Uterus (tissue), 4 donors: ENCODE data around the gene ST8SIA2. TPM values are rescaled to one million over a fixed set of nuclear protein-coding genes. Genes with fewer than 3 reads are reported as not detected.

Experiments used
- DNase-seq, 2 donors: peaks; one replicate each; pipeline ENCODE4 v3.0.0-alpha.2; 2019 to 2020
- H3K27ac ChIP-seq, 2 donors: fragments of 200-600 bp; sonication (generic); 1 replicate in 1 of 2; 2 replicates in 1 of 2; pipeline ENCODE4 v1.5.1; 2016 to 2018
- H3K27me3 ChIP-seq, 2 donors: fragments of 200-600 bp; sonication (generic); one replicate each; pipeline ENCODE4 v1.5.1; 2018 to 2019; ENCODE audit warnings: control low read depth in 1 of 2
- H3K36me3 ChIP-seq, 2 donors: fragments of 200-600 bp; sonication (generic); one replicate each; pipeline ENCODE4 v1.5.1; 2019; ENCODE audit warnings: control low read depth in 1 of 2
- H3K4me1 ChIP-seq, 2 donors: fragments of 200-600 bp; sonication (generic); one replicate each; pipeline ENCODE4 v1.5.1; 2018 to 2019; ENCODE audit warnings: control low read depth in 1 of 2
- H3K4me3 ChIP-seq, 2 donors: fragments of 200-600 bp; sonication (generic); 1 replicate in 1 of 2; 2 replicates in 1 of 2; pipeline ENCODE4 v1.5.1; 2018 to 2019; ENCODE audit warnings: mild to moderate bottlenecking in 1 of 2
- H3K9me3 ChIP-seq, 2 donors: fragments of 200-600 bp; sonication (generic); one replicate each; pipeline ENCODE4 v1.5.1; 2019; ENCODE audit warnings: control low read depth in 1 of 2
- CTCF ChIP-seq, 4 experiments: fragments of 200-600 bp in 2 of 4; fragments of 450-650 bp in 2 of 4; sonication (generic) in 2 of 4; IDR thresholded peaks; one replicate each; pipeline ENCODE4 v1.5.1; 2016 to 2019; ENCODE audit warnings: antibody characterized with exemption in 4 of 4, mild to moderate bottlenecking in 2 of 4, moderate library complexity in 1 of 4
- POLR2A ChIP-seq, 2 donors: fragments of 450-650 bp; IDR thresholded peaks; one replicate each; pipeline ENCODE4 v1.6.1; 2016; ENCODE audit warnings: antibody characterized with exemption in 2 of 2, mild to moderate bottlenecking in 1 of 2, moderate library complexity in 1 of 2
- intact Hi-C: fragments of 100-400 bp; cut with DNase I; formaldehyde crosslinking; loops from one replicate; pipeline ENCODE4 v1.15.1; 2023; ENCODE audit warnings: low total_unique reads
- total RNA-seq, 4 donors: library from RNA; depleted of rRNA in 3 of 4; stranded (reverse); fragments of >200 nt in 3 of 4; gene quantifications; one replicate each; pipeline versions ENCODE4 v1.1.0 to v1.2.4, GENCODE V29; 2014 to 2023
- donor health status: DM: yes; HTN: yes; CAD: no.

ST8SIA2 gene
- total RNA-seq, 4 donors from 2014 or later, result 4.1 TPM; not detected in 3

GRCh38 chr15:92385096-92385495 is 8.6 kb upstream of the ST8SIA2 start:
- H3K4me1 ChIP-seq, result no peaks in the 10 kb centered on the region
- no peak overlapping the region for H3K4me3 ChIP-seq
- no peaks in the 10 kb centered on the region for H3K27me3 ChIP-seq
- no peak for DNase-seq
- no peaks in the 10 kb centered on the region for H3K9me3 ChIP-seq
- intact Hi-C loops, result no loop called here
- TF ChIP-seq CTCF (IDR thresholded peaks at IDR 0.05) (no peak), POLR2A (IDR thresholded peaks at IDR 0.05) (no peak)
- no peaks in the 10 kb centered on the region for H3K36me3 ChIP-seq
- H3K27ac ChIP-seq, result no peak overlapping the region

DNA sequence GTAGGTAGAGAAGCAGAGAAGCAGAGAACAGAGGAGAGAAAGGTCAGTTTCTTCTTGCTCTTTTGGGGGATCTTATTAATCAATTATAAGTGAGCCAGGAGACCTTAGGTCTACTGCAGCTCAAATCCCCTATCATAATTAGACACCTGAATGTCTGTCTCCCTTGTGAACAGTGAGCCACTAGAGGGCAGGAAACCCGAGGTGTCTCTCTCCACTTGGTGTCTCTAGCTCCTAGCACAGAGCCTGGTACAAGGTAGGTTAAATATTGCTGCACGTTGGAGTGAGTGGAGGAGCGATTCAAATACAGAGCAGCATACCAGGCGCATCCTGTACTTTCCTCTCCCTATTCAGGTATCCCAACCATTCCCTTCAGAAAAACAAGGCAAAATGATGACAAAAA is 2.0 kb upstream of the ST8SIA2 start:
- intact Hi-C loops, result no loop called here
- Histone ChIP-seq H3K4me1 (peaks cover 0 to 14% of the 10 kb centered on the region in 2 donors), H3K4me3 (no peak overlapping the region), H3K27ac (no peak overlapping the region), H3K36me3 (no peaks in the 10 kb centered on the region), H3K9me3 (no peaks in the 10 kb centered on the region), H3K27me3 (peaks cover 0 to 24% of the 10 kb centered on the region in 2 donors)
- TF ChIP-seq CTCF (IDR thresholded peaks at IDR 0.05), result no peak
- TF ChIP-seq POLR2A (IDR thresholded peaks at IDR 0.05), result no peak
- no peak for DNase-seq

- Histone ChIP-seq H3K4me3 (no peak overlapping the region), H3K27me3 (peaks cover 0 to 24% of the 10 kb centered on the region in 2 donors), H3K36me3 (no peaks in the 10 kb centered on the region), H3K9me3 (no peaks in the 10 kb centered on the region), H3K4me1 (peaks cover 0 to 14% of the 10 kb centered on the region in 2 donors), H3K27ac (no peak overlapping the region)
- intact Hi-C loops, result no loop called here
- TF ChIP-seq POLR2A (IDR thresholded peaks at IDR 0.05), result no peak
- no peak for TF ChIP-seq CTCF (IDR thresholded peaks at IDR 0.05)
- DNase-seq, result no peak
Measured at GRCh38 chr15:92392462-92392861, 1.2 kb upstream of the ST8SIA2 start.

- Histone ChIP-seq H3K27me3 (peaks cover 0 to 24% of the 10 kb centered on the region in 2 donors), H3K36me3 (no peaks in the 10 kb centered on the region), H3K9me3 (no peaks in the 10 kb centered on the region), H3K4me3 (no peak overlapping the region), H3K4me1 (peaks cover 0 to 14% of the 10 kb centered on the region in 2 donors), H3K27ac (no peak overlapping the region)
- DNase-seq, result no peak
- intact Hi-C loops, result no loop called here
- TF ChIP-seq CTCF (IDR thresholded peaks at IDR 0.05), result no peak
- no peak for TF ChIP-seq POLR2A (IDR thresholded peaks at IDR 0.05)
Measured at GRCh38 chr15:92393980-92394308, 263 bp downstream of the ST8SIA2 start.

DNA sequence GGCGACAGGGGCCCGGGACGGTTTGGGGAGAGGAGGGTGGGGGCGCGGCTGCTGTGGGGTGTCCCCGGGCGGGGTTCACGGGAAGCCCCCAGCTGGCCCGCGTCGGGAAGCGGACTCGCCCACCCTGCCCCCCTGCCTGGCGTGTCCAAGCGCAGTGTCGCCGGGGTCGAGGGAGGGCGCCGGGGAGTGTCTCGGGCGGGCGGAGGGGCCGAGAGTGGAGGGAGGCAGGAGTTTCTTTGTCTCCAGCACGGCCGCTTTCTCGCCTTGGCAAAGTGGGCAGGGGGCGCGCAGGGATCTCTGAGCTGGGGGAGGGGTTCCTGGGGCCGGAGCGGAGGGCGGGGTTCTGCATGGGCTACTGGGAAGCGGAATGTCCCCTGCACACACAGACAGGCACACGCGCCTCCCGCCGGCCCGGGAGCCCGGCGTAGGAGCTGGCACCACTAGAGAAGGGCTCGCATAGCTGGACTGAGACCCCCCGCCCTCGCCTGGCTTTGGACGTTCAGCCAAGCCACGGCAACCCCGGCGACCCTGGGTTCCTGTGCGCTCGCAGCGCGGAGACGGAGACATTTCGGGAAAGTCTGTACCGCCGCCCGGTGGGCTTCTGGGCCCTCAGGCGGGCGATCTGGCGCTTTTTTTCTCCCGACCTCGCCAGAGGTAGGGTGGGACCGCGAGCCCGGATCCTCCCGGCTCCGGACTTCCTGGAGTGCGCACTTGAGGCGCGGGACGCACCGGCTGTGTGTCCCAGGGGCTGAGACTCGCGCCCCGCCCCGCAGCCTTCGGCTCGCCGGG is 822 bp downstream of the ST8SIA2 start:
- Histone ChIP-seq H3K9me3 (no peaks in the 10 kb centered on the region), H3K4me3 (no peak overlapping the region), H3K36me3 (no peaks in the 10 kb centered on the region), H3K4me1 (peaks cover 0 to 14% of the 10 kb centered on the region in 2 donors), H3K27me3 (peaks cover 0 to 24% of the 10 kb centered on the region in 2 donors), H3K27ac (no peak overlapping the region)
- intact Hi-C loops, result no loop called here
- DNase-seq, result no peak
- TF ChIP-seq POLR2A (IDR thresholded peaks at IDR 0.05) (no peak), CTCF (IDR thresholded peaks at IDR 0.05) (no peak)
